Activated CD4-positive, alpha-beta T cell treated with anti-CD3 and anti-CD28 coated beads, Interleukin-2, amount 50 U/mL, for 16 hours (primary cell): Measurements from ENCODE around the gene CFAP91.

Experiments used
- DNase-seq: peaks from one replicate; pipeline ENCODE4 v3.0.0-alpha.2; 2020

CFAP91 gene

DNA sequence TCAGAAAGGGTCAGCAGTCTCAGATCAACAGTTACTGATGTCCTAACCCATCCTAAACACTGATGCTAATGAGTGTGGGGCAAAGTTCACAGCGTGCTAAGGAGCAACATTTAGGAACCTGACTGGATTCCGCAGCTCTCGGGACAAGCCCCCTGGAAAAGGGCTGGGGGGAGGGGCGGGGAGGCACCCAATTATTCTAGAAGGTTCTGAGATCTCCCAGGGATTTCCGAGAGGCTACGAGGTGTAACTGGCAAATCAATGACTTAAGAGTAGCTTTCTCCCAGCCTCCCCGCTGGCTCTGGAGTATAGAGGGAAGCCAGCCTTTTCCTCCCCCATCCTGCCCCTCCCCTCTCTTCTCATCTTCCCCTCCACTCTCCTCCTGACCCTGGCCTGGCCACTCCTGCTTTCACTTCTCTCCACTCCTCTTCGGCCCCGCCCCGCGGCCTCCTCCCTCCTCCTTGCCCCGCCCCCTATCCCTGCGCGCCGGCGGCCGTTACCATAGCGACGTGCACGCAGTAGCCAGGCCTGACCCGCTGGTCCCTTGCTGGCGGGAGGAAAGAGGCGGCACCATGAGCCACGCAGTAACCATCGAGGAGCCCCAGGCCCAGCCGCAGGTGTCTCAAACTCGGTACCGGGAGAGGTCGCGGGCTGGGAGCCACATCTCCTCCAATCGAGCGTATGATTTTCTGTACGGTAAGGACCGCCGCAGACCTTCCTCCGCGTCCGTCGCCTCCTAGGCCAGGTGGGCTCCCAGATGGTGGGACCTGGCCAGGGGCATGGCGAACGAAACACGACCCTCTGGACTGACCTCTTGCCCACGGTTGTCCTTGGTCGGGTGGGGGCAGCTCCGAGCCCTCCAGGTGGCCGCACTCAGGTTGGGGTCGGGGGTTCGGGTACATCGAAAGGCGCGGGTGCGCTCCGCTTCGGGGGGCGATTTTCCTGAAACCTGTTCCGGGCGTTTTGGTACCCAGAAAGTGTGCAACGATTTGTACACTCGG lies at the start of gene CFAP91:
TSS of gene CFAP91 (plus strand) at position 493 of the 998 bp plus-strand sequence. CDS start at position 570, 77 bp downstream.
- DNase-seq = peak; percentile 87

GRCh38 chr3:119653876-119654275 lies 48.9 kb upstream of the CFAP91 start:
- DNase-seq = no peak

GRCh38 chr3:119657887-119658702 lies 44.7 kb upstream of the CFAP91 start:
- DNase-seq = no peak

- DNase-seq = no peak
These were observed 43.8 kb upstream of the CFAP91 start for GRCh38 chr3:119658994-119659393.

DNA sequence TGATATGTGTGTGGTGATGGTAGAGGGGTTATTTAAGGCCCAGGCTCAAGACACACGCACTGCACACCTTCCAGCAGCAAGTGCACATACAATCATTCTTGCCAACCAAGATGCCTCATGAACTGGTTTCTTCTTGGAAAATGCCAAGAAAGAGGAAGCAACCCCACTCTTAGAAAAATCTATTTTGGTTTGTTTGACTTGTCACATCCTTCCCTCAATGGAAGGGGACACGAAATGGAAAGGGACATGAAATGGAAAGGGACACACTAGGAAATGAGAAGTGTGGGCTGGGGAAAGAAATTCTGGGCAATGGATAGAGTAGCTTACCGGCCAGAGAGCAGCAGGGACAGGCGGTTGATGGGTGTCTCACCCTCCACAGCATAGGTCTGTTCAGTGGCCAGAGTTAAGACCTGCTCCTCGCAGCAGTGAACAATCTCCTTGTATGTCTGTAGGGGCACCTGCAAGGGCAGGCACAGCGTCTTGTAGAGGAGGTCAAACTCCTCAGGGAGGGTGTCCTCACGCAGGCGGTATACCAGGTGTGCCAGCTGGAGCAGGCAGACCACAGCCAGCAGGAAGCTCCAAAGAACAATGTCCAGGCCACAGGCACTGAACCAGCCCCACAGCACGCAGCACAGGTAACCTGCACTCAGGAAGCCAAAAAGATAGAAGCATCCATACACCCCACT lies 43.1 kb upstream of the CFAP91 start:
- no peak for DNase-seq

- no peak for DNase-seq
These were observed 42.1 kb upstream of the CFAP91 start, which contains the start of gene POPDC2 for GRCh38 chr3:119660474-119661440. TSS of gene POPDC2 (minus strand) at chr3:119660589. CDS start at chr3:119660423, 166 bp downstream.

- DNase-seq = no peak
These were observed 40.0 kb upstream of the CFAP91 start for GRCh38 chr3:119662604-119663373.

DNA sequence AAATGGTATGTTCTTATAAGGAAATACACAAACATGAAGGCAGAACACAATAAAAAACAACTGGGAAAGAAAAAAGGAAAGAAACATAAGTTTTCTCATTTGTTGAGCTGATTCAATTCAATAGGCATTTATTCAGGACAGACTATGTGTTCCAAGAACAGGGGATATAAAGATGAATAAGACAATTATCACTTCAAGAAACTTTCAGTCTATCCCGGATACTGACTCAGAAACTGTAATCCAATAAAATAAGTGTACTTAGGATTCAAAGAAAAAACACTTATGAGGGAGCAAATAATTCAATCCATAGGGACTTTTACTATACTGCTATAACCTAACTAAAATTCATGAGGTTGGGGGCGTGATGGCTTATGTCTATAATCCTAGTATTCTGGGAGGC lies 38.9 kb upstream of the CFAP91 start:
- no peak for DNase-seq

- DNase-seq = no peak
These were observed 38.5 kb upstream of the CFAP91 start for GRCh38 chr3:119664370-119664769.

DNA sequence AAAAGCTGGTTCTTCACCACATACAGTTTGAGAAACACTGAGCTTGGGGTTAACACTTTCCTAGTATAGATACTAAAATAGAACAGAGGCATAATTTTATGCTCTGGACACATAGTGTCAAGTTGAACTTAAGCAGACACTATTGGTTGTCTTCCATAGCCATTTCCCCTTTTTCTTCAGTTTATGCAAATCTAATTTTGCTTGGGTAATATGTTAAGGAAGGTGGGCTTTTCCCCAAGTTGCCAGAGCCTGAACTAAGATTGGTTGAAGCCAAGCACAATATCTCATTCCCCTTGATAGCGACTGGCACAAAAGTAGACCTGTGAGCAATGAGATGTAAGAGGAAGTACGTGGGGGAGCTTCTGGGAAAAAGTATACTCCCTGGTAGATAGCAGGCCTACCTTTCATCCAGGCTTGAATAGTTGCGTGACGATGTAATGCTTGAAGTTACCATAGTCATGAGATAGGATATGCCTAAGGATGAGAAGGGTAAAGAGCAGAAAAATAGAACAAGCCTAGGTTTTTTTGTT lies 37.9 kb upstream of the CFAP91 start:
- no peak for DNase-seq

DNA sequence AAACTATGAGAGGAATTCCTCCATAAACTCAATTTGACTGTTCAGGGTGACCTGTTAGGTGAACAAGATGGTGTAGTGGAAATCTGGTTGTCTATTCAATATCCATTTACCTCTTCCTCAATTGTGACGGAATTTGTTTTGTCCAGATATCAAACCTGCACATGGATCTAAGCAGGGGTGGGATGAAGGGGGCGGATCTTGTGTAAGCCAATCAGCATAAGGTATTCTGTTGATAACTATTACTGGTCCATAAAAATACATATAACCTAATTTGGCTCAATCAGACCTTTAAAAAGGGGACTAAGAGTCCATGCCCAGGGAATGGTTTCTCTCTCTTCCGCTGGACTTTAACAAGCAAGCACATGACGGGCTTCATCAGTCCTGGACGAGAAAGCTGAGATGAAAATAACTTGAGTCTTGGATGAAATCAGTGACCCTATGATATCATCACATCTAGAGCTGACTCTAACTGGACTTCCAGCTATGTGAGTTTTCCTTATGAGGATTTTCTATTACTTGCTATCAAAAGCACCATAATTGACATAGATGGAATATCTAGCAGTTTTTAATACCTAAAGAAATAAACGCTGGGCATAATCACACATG lies 36.8 kb upstream of the CFAP91 start:
- no peak for DNase-seq

DNA sequence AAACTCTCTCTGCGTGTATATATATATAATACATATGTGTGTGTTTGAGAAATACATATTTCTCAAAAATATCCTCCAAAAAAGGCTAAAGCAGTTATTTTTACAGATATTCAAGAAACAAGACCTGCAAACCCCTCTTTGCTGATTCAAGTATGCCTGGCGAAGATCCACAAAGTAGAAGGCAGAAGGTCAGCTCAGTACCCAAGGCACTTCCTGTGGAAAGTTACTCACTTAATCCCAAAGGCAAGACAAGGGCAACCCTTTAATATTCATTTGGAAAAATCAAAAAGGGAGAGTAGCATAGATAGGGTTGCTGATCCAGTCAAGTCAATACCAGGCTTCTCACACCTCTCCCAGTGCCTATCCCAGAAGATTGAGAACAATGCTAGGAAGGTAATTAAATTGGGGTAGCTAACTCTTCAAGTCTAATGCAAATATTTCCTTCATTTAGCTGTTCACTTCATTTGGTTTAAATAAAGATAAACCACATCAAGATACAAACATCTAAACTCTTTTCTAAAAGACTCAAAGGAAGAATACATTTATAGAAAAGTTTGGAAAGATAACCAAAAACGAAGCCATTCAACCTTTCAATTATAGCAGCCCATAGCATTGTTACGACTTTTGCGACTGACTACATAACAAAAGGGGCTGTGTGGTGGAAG lies 32.8 kb upstream of the CFAP91 start:
- DNase-seq = no peak

- no peak for DNase-seq
These were observed 30.0 kb upstream of the CFAP91 start for GRCh38 chr3:119672776-119673175.

GRCh38 chr3:119673875-119674274 lies 28.9 kb upstream of the CFAP91 start:
- DNase-seq = no peak

DNA sequence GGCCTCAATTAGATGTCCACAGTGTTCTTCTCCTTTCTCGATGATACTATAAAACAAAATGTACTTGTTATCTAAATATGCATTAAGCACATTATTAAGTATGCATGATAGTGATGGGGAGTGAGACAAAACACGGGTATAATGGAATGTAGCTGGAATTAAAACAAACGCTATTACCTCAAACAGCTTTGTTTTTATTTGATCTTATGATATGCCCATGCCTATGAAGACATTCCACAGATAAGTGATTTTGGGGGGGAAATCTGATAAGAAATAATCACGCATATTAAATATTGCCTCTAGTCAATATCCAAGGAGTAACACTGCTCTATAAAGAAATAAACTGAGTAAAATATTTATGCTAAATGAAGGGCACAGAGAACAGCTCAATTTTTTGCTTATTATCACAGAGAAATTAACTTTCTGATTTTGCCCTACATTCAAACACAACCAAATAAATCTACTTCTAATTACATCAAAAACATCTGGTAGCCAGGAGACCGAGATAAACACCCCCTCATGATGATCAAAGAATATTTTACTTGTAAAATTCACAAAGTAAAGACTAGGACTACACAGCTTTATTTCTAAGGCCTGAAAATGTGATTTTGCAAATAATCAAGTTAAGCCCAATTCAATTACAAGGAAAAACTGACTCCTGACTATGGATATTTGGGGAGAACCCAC lies 27.5 kb upstream of the CFAP91 start:
- no peak for DNase-seq

DNA sequence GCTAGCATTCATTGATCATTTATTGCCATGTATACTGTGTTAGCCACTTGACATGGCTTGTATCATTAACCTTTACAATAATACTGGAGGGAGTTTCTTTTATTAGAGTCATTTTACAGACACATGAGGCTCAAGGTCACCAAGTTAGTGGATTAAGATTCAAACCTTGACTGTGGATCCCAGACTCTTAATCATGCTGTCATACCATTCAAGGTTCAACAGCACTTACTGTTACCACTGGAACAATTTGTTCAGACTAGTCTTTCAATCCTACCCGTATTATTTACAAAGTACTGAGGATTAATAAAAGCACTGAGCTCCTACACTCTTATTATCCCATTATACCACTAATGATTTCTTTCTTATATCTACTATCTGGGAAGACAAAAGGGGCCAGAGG lies 26.8 kb upstream of the CFAP91 start:
- DNase-seq = no peak

DNA sequence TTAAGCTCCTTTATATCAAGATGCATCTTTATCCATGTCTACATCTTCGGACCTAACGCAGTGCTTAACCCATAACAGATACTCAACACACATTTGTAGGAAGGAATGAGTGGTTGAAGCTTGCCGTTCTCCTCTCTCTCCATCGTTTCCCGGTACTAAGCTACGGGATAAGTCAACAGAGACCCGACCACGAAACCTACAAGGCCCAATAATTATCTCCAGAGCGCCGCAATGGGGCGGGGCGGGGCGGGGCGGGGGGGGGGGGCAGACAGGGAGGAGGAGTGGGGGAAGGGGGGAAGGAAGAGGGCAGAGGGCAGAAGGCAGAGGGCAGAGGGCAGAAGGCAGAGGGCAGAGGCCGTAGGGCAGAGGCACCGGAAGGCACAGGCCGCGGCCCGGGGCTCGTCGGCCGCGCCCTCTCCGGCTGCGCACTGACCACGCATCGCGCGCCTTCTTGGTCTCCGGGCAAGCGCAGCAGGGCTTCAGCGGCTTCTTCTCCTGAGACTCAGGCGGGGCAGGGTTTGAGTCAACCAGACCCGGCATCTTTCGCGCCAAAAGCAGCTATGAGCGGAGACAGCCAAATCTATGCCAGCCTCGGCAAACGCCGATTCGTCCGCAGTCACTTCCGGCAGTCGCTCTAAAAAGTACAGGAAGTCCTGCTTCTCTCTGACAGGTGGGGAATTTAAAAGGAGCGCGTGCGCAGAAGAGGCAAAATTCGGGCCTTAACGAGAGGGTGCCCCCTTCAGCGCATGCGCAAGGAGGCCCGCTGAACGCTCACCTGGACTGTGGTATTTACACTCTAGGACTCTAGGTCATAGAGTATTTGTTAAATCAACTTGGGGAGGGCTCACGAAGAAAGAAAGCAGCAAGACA lies 25.8 kb upstream of the CFAP91 start, which contains the start of gene COX17:
TSS of gene COX17 (minus strand) at position 636 of the 870 bp plus-strand sequence. CDS start at position 540, 96 bp downstream.
- peak; percentile 98 for DNase-seq

GRCh38 chr3:119677641-119677934 lies 25.2 kb upstream of the CFAP91 start:
- no peak for DNase-seq
